Esophagus muscularis mucosa (tissue), 4 donors: ENCODE measurements around the gene EMC8. TPM values are rescaled to one million over a fixed set of nuclear protein-coding genes. Genes with fewer than 3 reads are reported as not detected.

Experiments used
- DNase-seq: peaks from one replicate; pipeline ENCODE4 v3.0.0-alpha.2; 2017; ENCODE audit errors: extremely low spot score
- H3K27ac ChIP-seq, 4 donors: fragments of 200-600 bp; sonication (generic); replicated peaks in 1 of 4; 1 replicate in 3 of 4; 2 replicates in 1 of 4; pipeline ENCODE4 v1.5.1; 2016 to 2019; ENCODE audit warnings: mild to moderate bottlenecking in 1 of 4
- H3K27me3 ChIP-seq, 4 donors: fragments of 200-600 bp; sonication (generic); one replicate each; pipeline versions ENCODE4 v1.5.1 to v1.6.0; 2016 to 2019
- H3K36me3 ChIP-seq, 4 donors: fragments of 200-600 bp; sonication (generic); one replicate each; pipeline ENCODE4 v1.5.1; 2016 to 2019
- H3K4me1 ChIP-seq, 4 donors: fragments of 200-600 bp; sonication (generic); one replicate each; pipeline ENCODE4 v1.5.1; 2016 to 2019
- H3K4me3 ChIP-seq, 4 donors: fragments of 200-600 bp; sonication (generic); 1 replicate in 2 of 4; 2 replicates in 2 of 4; pipeline ENCODE4 v1.5.1; 2016 to 2019; ENCODE audit warnings: mild to moderate bottlenecking in 4 of 4, moderate library complexity in 1 of 4
- H3K9me3 ChIP-seq, 4 donors: fragments of 200-600 bp; sonication (generic); 1 replicate in 3 of 4; 2 replicates in 1 of 4; pipeline ENCODE4 v1.5.1; 2016 to 2019
- CTCF ChIP-seq, 3 experiments: fragments of 200-600 bp in 2 of 3; fragments of 450-650 bp in 1 of 3; sonication (generic) in 2 of 3; IDR thresholded peaks; one replicate each; pipeline ENCODE4 v1.5.1; 2017 to 2019; ENCODE audit warnings: antibody characterized with exemption in 3 of 3, mild to moderate bottlenecking in 2 of 3, moderate library complexity in 1 of 3
- EP300 ChIP-seq: sonication (generic); formaldehyde crosslinking; IDR thresholded peaks from one replicate; pipeline ENCODE4 v1.6.1; 2017; ENCODE audit warnings: antibody characterized with exemption
- POLR2A ChIP-seq: fragments of 450-650 bp; IDR thresholded peaks from one replicate; pipeline ENCODE4 v1.6.1; 2017; ENCODE audit warnings: antibody characterized with exemption, moderate library complexity, mild to moderate bottlenecking, low read depth
- POLR2AphosphoS5 ChIP-seq, 2 donors: sonication (generic); formaldehyde crosslinking; IDR thresholded peaks; one replicate each; pipeline ENCODE4 v1.6.1; 2017; ENCODE audit warnings: antibody characterized with exemption in 2 of 2
- WGBS: methylation state at CpG from one replicate; pipeline ENCODE4 v1.1.5; 2018; 5-methylcytosine and 5-hydroxymethylcytosine counted together
- intact Hi-C: fragments of 100-400 bp; cut with DNase I; formaldehyde crosslinking; loops from one replicate; pipeline ENCODE4 v1.15.1; 2023
- total RNA-seq, 4 donors: library from RNA; depleted of rRNA; stranded (reverse); fragments of >200 nt; gene quantifications; one replicate each; pipeline versions ENCODE4 v1.1.0 to v1.2.1, GENCODE V29; 2016

The EMC8 gene
- total RNA-seq, 4 donors from 2014 or later = 26.0 to 41.3 (median 27.6) TPM

GRCh38 chr16:85773044-85773443, 26.3 kb downstream of the EMC8 start:
- Histone ChIP-seq H3K9me3 (no peaks in the 10 kb centered on the region), H3K36me3 (peaks cover 10 to 33% (median 21%) of the 10 kb centered on the region in 4 donors), H3K4me3 (no peak overlapping the region), H3K27me3 (no peaks in the 10 kb centered on the region), H3K27ac (no peak overlapping the region), H3K4me1 (no peaks in the 10 kb centered on the region)
- TF ChIP-seq POLR2A (no peak), POLR2AphosphoS5 (IDR thresholded peaks at IDR 0.05) (no peak), CTCF (IDR thresholded peaks at IDR 0.05) (no peak), EP300 (no peak)
- DNase-seq = no peak
- intact Hi-C loops = no loop called here
- WGBS = 98% methylated on average over 6 of the region's 6 CpGs

DNA sequence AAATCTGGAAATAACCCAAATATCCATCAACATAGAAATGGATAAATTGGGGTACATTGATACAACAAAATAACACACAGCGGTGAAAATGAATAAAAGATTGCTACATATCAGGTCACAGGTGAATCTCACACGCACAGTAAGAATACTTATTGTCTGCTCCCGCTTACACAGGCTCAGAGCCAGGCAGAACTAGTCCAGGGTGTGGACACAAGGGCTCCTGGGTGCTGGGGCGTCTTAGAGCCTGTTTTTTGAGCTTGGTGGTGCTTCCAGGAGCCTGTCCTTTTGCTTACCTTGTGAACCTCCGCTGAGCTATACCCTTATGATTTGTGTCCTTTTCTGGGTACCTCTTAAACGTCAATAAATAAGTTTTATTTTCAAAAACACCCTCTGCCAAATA, 28.6 kb downstream of the EMC8 start:
- no peaks in the 10 kb centered on the region for H3K27me3 ChIP-seq
- WGBS = 92% methylated on average over 6 of the region's 6 CpGs
- H3K4me3 ChIP-seq = no peak overlapping the region
- intact Hi-C loops = no loop called here
- no peaks in the 10 kb centered on the region for H3K9me3 ChIP-seq
- peaks cover 0 to 21% (median 6%) of the 10 kb centered on the region in 4 donors for H3K36me3 ChIP-seq
- no peaks in the 10 kb centered on the region for H3K4me1 ChIP-seq
- no peak overlapping the region for H3K27ac ChIP-seq
- TF ChIP-seq CTCF (IDR thresholded peaks at IDR 0.05) (no peak), POLR2A (no peak), EP300 (no peak), POLR2AphosphoS5 (IDR thresholded peaks at IDR 0.05) (no peak)
- no peak for DNase-seq

DNA sequence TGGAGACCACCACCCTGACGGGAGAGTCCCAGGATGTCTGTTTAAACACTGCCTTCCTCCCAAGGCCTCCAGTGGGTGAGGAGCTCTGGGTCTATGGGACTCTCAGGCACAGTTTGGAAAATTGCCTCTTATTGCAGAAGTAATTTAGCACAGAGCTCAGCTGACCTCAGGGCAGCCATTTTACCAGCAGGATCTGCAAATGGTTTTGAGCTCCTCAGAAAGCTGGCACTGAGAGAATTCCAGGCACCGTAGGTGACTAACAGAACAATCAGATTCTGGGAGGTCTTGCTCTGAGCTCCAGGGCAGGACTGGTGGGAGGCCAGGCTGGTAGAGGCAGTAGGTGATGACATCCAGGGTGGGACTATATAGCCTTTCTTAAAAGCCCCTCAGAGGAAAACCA, 31.1 kb downstream of the EMC8 start:
- H3K36me3 ChIP-seq = peaks cover 0 to 6% (median 0%) of the 10 kb centered on the region in 4 donors
- no peaks in the 10 kb centered on the region for H3K9me3 ChIP-seq
- DNase-seq = no peak
- 67% methylated on average over 1 of the region's 2 CpGs for WGBS
- H3K27me3 ChIP-seq = peaks cover 0 to 12% (median 0%) of the 10 kb centered on the region in 4 donors
- H3K27ac ChIP-seq = no peak overlapping the region
- H3K4me1 ChIP-seq = no peaks in the 10 kb centered on the region
- no peak for TF ChIP-seq EP300
- TF ChIP-seq POLR2A = no peak
- no peak for TF ChIP-seq POLR2AphosphoS5 (IDR thresholded peaks at IDR 0.05)
- TF ChIP-seq CTCF (IDR thresholded peaks at IDR 0.05) = no peak
- intact Hi-C loops = no loop called here
- H3K4me3 ChIP-seq = no peak overlapping the region

- peaks cover 0 to 18% (median 0%) of the 10 kb centered on the region in 4 donors for H3K27me3 ChIP-seq
- peaks cover 0 to 6% (median 0%) of the 10 kb centered on the region in 4 donors for H3K36me3 ChIP-seq
- intact Hi-C loops = no loop called here
- no peak overlapping the region for H3K4me3 ChIP-seq
- H3K4me1 ChIP-seq = no peaks in the 10 kb centered on the region
- H3K27ac ChIP-seq = no peak overlapping the region
- H3K9me3 ChIP-seq = no peaks in the 10 kb centered on the region
- no peak for DNase-seq
- TF ChIP-seq POLR2A (no peak), EP300 (no peak)
- 70% methylated on average over 8 of the region's 8 CpGs for WGBS
These were observed 31.8 kb downstream of the EMC8 start for GRCh38 chr16:85767531-85767930.

- peaks cover 0 to 28% (median 0%) of the 10 kb centered on the region in 4 donors for H3K27me3 ChIP-seq
- 80% methylated on average over 6 of the region's 8 CpGs for WGBS
These were observed 33.6 kb downstream of the EMC8 start for GRCh38 chr16:85765767-85766166.

More at GRCh38 chr16:85765767-85766166, 33.6 kb downstream of the EMC8 start:
- H3K36me3 ChIP-seq = no peaks in the 10 kb centered on the region
- no peaks in the 10 kb centered on the region for H3K9me3 ChIP-seq
- intact Hi-C loops = no loop called here
- TF ChIP-seq POLR2AphosphoS5 (IDR thresholded peaks at IDR 0.05) (no peak), EP300 (no peak), POLR2A (no peak), CTCF (IDR thresholded peaks at IDR 0.05) (no peak)
- H3K4me1 ChIP-seq = no peaks in the 10 kb centered on the region
- H3K27ac ChIP-seq = no peak overlapping the region
- no peak overlapping the region for H3K4me3 ChIP-seq
- no peak for DNase-seq
